MM.1S (cell line): ENCODE measurements around the gene ARMH2.

Experiments used
- DNase-seq: peaks from one replicate; pipeline ENCODE4 v3.0.0-alpha.2; 2015
- H2AFZ ChIP-seq: fragments of 300-600 bp; sonication (generic); 2 replicates; pipeline ENCODE4 v1.6.0; 2016; ENCODE audit warnings: antibody characterized with exemption, low read length
- H3F3A ChIP-seq: fragments of 300-600 bp; sonication (generic); 2 replicates; pipeline ENCODE4 v1.6.1; 2016; ENCODE audit warnings: mild to moderate bottlenecking, antibody characterized with exemption, low read length, moderate library complexity, mixed read lengths; ENCODE audit not compliant: insufficient read depth
- H3K27ac ChIP-seq: fragments of 300-600 bp; sonication (generic); 2 replicates; pipeline ENCODE4 v1.5.1; 2016; ENCODE audit warnings: mild to moderate bottlenecking, low read length
- H3K27me3 ChIP-seq: fragments of 300-600 bp; sonication (generic); replicated peaks from 2 replicates; pipeline ENCODE4 v1.6.0; 2016; ENCODE audit warnings: low read length; ENCODE audit not compliant: insufficient read depth
- H3K36me3 ChIP-seq: fragments of 300-600 bp; sonication (generic); replicated peaks from 2 replicates; pipeline ENCODE4 v1.6.1; 2016; ENCODE audit warnings: mild to moderate bottlenecking, low read length, mixed read lengths; ENCODE audit not compliant: insufficient read depth
- H3K4me1 ChIP-seq: fragments of 300-600 bp; sonication (generic); 2 replicates; pipeline ENCODE4 v1.6.1; 2016; ENCODE audit warnings: low read length, mixed read lengths
- H3K4me2 ChIP-seq: fragments of 300-600 bp; sonication (generic); 2 replicates; pipeline ENCODE4 v1.6.0; 2016; ENCODE audit warnings: low read depth, low read length
- H3K4me3 ChIP-seq: fragments of 300-600 bp; sonication (generic); 2 replicates; pipeline ENCODE4 v1.5.1; 2016; ENCODE audit warnings: low read length, mixed read lengths
- H3K79me2 ChIP-seq: fragments of 300-600 bp; sonication (generic); 2 replicates; pipeline ENCODE4 v1.6.1; 2016; ENCODE audit warnings: mixed run types, low read length, mixed read lengths
- H3K9ac ChIP-seq: fragments of 300-600 bp; sonication (generic); 2 replicates; pipeline ENCODE4 v1.6.1; 2016; ENCODE audit warnings: low read length, mixed read lengths
- H3K9me2 ChIP-seq: fragments of 300-600 bp; sonication (generic); replicated peaks from 2 replicates; pipeline ENCODE4 v1.6.1; 2016; ENCODE audit warnings: mild to moderate bottlenecking, low read length, mixed read lengths; ENCODE audit not compliant: insufficient read depth
- H3K9me3 ChIP-seq: fragments of 300-600 bp; sonication (generic); replicated peaks from 2 replicates; pipeline ENCODE4 v1.6.1; 2016; ENCODE audit warnings: mild to moderate bottlenecking, low read length, mixed read lengths; ENCODE audit not compliant: insufficient read depth
- H4K20me1 ChIP-seq: fragments of 300-600 bp; sonication (generic); 2 replicates; pipeline ENCODE4 v1.6.1; 2016; ENCODE audit warnings: mild to moderate bottlenecking, low read length, moderate library complexity, mixed read lengths; ENCODE audit not compliant: insufficient read depth
- CTCF ChIP-seq: fragments of 300-600 bp; sonication (generic); IDR thresholded peaks from 2 replicates; pipeline ENCODE4 v1.5.1; 2016; ENCODE audit warnings: antibody characterized with exemption, low read length, mixed read lengths
- EZH2 ChIP-seq: fragments of 300-600 bp; sonication (generic); optimal IDR thresholded peaks from 2 replicates; pipeline ENCODE3; 2017; ENCODE audit warnings: low read depth, mild to moderate bottlenecking, antibody characterized with exemption, low read length, mixed read lengths
- EZH2phosphoT487 ChIP-seq: fragments of 300-600 bp; sonication (generic); IDR thresholded peaks from 2 replicates; pipeline ENCODE4 v1.6.1; 2018; ENCODE audit warnings: antibody characterized with exemption, low read length

Gene ARMH2

DNA sequence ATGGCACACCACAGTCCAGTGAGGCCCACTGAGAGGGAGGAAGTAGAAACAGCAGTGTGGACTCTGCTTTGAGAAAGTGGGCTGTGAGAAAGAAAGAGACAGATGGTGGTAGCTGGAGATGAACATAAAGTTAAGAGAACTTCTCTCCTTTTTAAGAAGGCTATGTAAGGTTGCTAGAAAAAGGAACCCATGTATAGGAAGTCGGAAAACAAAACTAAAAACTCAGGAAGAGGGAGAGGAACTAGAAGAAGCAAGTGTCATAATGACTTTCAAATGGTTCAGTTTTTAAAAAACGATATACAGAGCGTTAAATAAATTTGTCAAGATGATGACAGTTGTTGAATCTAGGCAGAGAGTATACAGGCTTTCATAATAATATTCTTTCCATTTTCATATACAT, 49.4 kb downstream of the ARMH2 start:
- Histone ChIP-seq H3K9me3 (no peaks in the 10 kb centered on the region), H2AFZ (no peak overlapping the region), H3F3A (no peaks in the 10 kb centered on the region), H3K4me1 (no peaks in the 10 kb centered on the region), H3K79me2 (no peaks in the 10 kb centered on the region), H3K4me2 (no peak overlapping the region), H4K20me1 (no peaks in the 10 kb centered on the region), H3K4me3 (no peak overlapping the region), H3K27me3 (no peaks in the 10 kb centered on the region), H3K27ac (no peak overlapping the region), H3K9me2 (no peaks in the 10 kb centered on the region), H3K9ac (no peak overlapping the region), H3K36me3 (no peaks in the 10 kb centered on the region)
- TF ChIP-seq EZH2 (no peak), CTCF (no peak), EZH2phosphoT487 (no peak)
- no peak for DNase-seq
